Measurements from ENCODE around the gene SPSB1. TPM values are rescaled to one million over a fixed set of nuclear protein-coding genes. Genes with fewer than 3 reads are reported as not detected.

Gene SPSB1
- total RNA-seq, 1 donor from 2014 or later: 20.8 TPM

- no peak overlapping the region for H3K4me3 ChIP-seq (ENCODE audit: low read depth, low read length)
- DNase-seq (ENCODE audit: low read depth): no peak
- TF ChIP-seq CTCF (conservative IDR thresholded peaks at IDR 0.05; ENCODE audit: low read depth, low read length): no peak
Observed at GRCh38 chr1:9349331-9349851, 56.7 kb downstream of the SPSB1 start.

DNA sequence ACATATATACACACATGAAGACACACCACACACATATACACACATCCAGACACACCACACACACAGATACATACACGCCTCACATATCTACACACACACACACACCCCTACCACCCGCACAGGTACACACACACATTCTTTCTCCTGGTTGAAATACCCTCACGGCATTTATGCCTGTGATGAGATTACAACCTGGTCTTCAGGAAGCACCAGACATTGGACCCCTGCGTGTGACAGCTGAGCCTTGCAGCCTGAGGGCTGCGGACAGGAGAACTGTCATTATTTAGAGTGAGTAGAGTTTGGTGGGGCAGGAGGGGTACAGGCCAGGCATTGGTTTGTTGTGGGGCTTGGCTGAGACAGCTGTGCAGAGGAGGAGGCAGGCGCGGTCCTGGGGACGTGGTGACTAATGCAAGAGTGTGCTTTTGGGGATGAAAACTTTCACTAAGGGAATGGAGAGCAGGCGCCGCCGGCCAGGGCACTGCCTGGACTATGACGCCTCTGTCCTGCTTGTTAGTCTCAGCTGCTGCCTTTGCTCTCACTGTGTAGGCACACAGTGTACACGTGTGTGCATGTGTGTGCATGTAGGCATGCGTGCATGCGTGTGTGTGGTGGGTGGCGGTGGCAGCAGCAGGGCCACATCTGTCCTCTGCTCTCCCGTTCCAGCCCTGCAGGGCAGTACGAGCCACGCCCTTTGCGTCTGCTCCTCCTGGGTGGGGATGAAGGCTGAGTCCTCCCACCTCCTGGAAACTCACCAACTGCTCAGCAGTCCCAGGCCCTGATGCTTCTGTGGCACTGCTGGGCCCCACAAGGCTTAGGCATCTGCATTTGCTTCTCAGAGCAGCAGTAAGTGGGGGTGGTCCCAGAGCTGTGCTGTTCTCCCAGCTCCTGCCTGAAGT, 57.6 kb downstream of the SPSB1 start:
- no peak for DNase-seq (ENCODE audit: low read depth)
- no peak overlapping the region for H3K4me3 ChIP-seq (ENCODE audit: low read depth, low read length)
- no peak for TF ChIP-seq CTCF (conservative IDR thresholded peaks at IDR 0.05; ENCODE audit: low read depth, low read length)

GRCh38 chr1:9350960-9351359, 58.3 kb downstream of the SPSB1 start:
- TF ChIP-seq CTCF (conservative IDR thresholded peaks at IDR 0.05; ENCODE audit: low read depth, low read length): no peak
- DNase-seq (ENCODE audit: low read depth): no peak
- H3K4me3 ChIP-seq (ENCODE audit: low read depth, low read length): no peak overlapping the region

DNA sequence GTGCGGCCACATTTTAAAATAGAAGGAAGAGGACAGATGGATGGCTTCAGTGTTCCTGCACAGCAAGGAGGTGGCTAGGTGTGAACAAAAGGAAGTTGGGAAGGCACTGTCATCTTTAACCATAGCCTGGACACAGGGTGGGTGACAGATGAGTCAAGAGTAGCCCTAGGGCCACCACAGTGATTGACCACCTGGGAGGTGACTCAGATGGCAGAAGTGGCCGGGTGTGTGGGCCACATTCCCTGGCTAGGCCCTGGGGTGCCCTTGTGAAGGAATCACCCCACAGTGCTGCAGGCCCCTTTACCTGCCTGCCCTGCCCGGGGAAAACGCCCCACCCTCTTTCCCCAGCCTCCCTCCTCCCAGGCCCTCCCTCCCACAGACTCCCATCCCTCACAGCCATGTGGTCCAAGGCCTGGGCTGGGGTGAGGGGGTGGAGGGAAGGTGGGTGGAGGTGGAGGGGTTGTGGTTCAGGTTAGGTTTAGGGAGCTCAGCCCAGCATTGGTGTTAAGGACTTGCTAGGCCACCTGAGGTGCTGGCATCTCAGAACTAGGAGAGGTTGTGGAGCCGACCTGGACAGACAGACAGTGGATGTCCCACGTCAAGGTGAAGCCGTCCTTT, 59.1 kb downstream of the SPSB1 start:
- no peak overlapping the region for H3K4me3 ChIP-seq (ENCODE audit: low read depth, low read length)
- no peak for TF ChIP-seq CTCF (conservative IDR thresholded peaks at IDR 0.05; ENCODE audit: low read depth, low read length)
- no peak for DNase-seq (ENCODE audit: low read depth)

DNA sequence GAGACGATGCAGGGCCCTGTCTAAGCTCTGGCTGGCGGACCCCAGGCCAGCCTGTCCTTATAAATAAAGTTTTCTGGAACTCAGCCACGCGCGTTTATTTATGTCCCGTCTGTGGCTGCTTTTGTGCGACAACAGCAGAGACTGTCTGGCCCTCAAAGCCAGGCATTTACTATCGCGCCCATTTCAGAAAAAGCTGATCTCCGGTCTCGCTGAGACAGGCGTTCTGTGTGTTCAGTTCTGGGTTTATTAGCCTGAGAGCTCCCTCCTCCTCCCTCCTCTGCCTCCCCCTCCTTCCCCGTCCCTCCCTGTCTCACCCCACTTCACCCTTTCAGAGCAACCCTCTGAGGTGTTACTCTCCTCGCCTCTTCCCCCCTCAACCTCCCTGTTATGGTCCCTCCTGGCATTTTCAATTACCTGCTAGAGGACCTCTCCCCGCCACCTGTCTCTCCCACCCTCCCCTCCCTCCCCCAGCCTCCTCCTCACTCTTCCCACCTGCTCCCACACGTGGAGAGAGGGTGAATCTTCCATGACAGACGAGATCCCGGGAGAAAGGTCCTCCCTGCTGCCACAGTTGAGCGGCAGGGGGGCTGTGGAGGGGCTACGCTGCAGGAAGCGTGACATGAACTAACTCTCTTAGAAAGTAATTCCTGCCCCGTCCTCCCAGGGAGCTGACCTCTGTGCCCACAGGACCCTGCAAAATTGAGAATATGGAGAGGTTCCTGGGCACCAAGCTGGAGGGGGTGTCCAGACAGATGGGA, 59.9 kb downstream of the SPSB1 start:
- no peak for DNase-seq (ENCODE audit: low read depth)
- H3K4me3 ChIP-seq (ENCODE audit: low read depth, low read length): no peak overlapping the region
- TF ChIP-seq CTCF (conservative IDR thresholded peaks at IDR 0.05; ENCODE audit: low read depth, low read length): no peak

DNA sequence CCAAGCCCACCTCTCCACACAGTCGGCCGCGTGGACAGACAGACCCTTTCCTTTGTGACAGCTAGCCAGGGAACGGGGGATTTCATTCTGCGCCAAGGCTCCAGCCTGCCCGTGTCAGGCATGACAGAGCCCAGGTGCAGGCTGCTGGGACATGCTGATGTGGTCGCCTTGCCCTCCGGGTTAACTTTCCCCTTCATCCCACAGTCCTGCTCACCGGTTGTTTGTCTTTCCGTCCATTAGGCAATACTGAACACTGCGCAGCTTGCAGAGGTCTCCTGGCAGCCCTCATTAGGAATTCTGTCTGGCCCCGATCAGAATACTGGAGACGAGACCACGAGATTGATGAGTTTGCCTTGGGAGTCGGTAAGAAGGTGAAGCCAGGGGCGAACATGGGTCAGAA, 62.8 kb downstream of the SPSB1 start:
- no peak for DNase-seq (ENCODE audit: low read depth)
- no peak for TF ChIP-seq CTCF (conservative IDR thresholded peaks at IDR 0.05; ENCODE audit: low read depth, low read length)
- no peak overlapping the region for H3K4me3 ChIP-seq (ENCODE audit: low read depth, low read length)

Data from epithelial cell of proximal tubule (primary cell).